AG09309 (cell line): ENCODE results near the gene OR5J2.
"Not testable (repeated sequence)": the region's sequence is repeated elsewhere in the genome, so short reads cannot be mapped to it uniquely, and the experiment has no call there.

ENCODE experiments used
- DNase-seq: peaks from one replicate; pipeline ENCODE4 v3.0.0-alpha.2; 2010; ENCODE audit warnings: low read depth
- H3K4me3 ChIP-seq: 2 replicates; pipeline ENCODE4 v1.5.1; 2011; ENCODE audit warnings: mild to moderate bottlenecking, low read depth, low read length, moderate library complexity; ENCODE audit not compliant: control insufficient read depth
- TF ChIP-seq, protein P1 (sequence below): IDR thresholded peaks from 2 replicates; pipeline ENCODE4 v1.5.1; 2011; ENCODE audit warnings: mild to moderate bottlenecking, low read depth, low read length, inconsistent platforms; ENCODE audit not compliant: insufficient read depth, control insufficient read depth; ENCODE audit errors: missing control alignments

The OR5J2 gene

DNA sequence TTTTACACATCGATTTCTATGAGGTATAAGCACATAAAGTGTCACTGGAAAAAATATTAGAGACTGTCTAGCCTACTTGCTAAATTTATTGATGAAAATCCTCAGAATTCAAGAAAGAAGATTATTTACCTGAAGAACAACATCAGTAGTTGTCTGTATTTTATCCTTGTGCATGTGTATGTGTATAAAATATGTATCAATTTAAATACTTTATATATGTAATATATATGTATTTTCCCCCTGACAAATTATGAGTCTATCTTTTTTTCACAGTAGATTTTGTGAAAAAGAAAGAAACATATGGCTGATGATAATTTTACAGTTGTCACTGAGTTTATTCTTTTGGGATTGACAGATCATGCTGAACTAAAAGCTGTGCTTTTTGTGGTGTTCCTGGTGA is at the start of gene OR5J2:
Gene OR5J2 (plus strand): TSS at position 301 of the 400 bp plus-strand sequence. CDS start 0 bp downstream, at position 301.
- no peak for DNase-seq
- no peak within 1 kb of the TSS for H3K4me3 ChIP-seq
- TF ChIP-seq, protein P1, sequence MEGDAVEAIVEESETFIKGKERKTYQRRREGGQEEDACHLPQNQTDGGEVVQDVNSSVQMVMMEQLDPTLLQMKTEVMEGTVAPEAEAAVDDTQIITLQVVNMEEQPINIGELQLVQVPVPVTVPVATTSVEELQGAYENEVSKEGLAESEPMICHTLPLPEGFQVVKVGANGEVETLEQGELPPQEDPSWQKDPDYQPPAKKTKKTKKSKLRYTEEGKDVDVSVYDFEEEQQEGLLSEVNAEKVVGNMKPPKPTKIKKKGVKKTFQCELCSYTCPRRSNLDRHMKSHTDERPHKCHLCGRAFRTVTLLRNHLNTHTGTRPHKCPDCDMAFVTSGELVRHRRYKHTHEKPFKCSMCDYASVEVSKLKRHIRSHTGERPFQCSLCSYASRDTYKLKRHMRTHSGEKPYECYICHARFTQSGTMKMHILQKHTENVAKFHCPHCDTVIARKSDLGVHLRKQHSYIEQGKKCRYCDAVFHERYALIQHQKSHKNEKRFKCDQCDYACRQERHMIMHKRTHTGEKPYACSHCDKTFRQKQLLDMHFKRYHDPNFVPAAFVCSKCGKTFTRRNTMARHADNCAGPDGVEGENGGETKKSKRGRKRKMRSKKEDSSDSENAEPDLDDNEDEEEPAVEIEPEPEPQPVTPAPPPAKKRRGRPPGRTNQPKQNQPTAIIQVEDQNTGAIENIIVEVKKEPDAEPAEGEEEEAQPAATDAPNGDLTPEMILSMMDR = no peak

DNA sequence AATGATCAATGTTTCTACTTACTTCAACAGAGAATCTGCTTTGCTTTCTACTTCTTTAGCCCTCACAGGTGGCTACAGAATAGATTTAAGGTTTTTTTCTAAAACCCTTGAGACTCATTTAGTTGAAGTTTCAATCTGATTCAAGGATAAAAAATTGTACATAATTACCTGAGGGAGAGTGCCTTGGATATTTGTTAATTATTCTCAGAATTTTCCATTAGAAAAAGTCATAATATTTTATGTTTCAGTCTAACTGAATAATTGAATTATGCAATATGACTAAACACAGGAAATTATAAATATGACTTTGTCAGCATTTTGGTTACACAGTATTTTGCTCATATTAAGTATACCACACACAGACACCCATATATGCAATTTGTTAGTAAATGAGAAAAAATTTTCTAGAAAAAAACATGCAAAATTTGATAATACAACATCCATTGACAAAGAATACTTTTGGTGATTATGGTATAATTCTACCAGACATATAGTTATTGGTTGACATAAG is 36.2 kb upstream of the OR5J2 start, which contains the start of gene OR8J3:
Gene OR8J3 (minus strand): TSS at position 51 of the 511 bp plus-strand sequence. CDS start 2,483 bp downstream, outside the sequence.
- no peak for DNase-seq
- TF ChIP-seq, protein P1 = no peak
- no peak within 1 kb of the TSS for H3K4me3 ChIP-seq

DNA sequence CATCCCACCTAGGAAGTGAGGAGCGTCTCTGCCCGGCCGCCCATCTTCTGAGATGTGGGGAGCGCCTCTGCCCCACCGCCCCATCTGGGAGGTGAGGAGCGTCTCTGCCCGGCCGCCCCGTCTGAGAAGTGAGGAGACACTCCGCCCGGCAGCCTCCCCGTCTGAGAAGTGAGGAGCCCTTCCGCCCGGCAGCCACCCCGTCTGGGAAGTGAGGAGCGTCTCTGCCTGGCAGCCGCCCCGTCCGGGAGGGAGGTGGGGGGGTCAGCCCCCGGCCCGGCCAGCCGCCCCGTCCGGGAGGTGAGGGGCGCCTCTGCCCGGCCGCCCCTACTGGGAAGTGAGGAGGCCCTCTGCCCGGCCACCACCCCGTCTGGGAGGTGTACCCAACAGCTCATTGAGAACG is 32.7 kb upstream of the OR5J2 start:
- H3K4me3 ChIP-seq, DNase-seq: not testable (repeated sequence)

DNA sequence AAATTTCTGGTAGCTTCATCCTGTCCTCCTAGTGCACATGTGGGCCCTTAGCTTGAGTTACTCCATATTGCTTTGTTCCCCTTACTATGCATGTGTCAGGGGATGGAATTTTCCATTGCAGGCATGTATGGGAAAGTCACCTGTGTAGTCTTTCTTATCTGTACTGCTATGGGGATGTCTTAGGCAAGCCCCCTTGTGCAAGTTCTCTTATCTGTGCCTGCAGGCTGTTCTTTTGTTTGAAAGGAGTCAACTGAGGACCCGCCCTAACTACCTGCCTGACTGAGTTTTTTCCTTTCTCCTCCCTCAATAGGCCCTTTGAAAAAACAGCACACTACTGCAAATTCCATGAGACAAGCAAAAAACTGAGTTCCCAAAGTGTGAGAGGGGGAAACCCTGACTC is 25.0 kb upstream of the OR5J2 start:
- no peak for DNase-seq
- TF ChIP-seq, protein P1 = no peak
- H3K4me3 ChIP-seq = no peak overlapping the region

DNA sequence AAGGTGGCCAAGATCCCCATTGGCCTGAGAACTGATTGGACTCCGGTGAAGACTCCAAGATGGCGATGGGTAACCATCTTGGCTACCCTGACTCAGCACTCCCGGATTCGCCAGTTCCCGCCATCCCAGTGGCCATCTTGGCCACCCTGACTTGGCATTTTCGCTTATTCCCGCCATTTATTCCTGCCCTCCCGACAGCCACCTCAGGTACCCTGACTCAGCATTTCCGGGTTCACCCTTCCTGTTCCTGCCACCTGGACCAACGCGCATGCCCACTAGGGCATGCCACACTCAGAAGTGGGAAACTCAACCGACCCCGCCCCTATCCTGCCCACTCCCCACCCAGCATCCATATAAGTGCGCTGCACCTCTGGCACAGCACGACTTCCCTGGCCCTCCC is 24.1 kb upstream of the OR5J2 start:
- no peak for DNase-seq
- H3K4me3 ChIP-seq = no peak overlapping the region
- TF ChIP-seq, protein P1 = no peak

DNA sequence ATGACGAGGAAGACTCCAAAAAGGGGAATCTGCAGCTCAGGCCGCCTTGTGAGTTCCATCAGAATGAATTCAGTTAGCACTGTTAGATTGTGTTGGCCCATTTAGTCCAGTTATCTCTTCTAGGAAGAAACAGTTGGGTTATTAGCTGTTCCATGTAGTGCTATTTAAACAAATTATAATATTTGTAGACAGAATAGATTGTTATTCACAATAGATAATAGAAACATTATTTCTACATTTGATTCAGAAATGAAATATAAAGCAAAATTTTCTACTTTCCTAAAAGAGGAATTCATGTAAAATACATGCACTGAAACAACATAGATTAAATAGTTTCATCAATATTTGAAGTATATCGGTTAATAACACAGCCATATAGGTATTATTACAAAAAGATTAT is 16.2 kb upstream of the OR5J2 start, which contains the start of gene OR8K5:
Gene OR8K5 (minus strand): TSS at position 101 of the 400 bp plus-strand sequence. CDS start 0 bp downstream, at position 101.
- H3K4me3 ChIP-seq = no peak within 1 kb of the TSS
- no peak for DNase-seq
- TF ChIP-seq, protein P1 = no peak

DNA sequence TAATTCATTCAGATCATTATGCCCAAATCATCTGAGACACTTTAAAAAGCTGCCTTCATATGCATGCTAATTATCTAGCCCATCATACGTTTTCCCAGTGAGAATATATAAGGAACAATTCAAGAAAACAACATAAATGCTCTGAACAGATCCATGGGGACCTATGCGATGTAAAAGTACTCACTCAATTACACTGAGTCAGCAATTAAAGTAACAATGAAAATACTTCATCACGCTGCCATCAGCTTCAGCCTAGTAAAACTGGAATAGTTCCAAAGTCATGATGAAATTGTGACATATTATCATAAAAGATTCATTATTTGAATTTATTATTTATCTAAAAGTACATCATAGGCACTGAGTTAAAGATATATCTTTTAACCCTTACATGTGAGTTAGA is 12.6 kb upstream of the OR5J2 start:
- DNase-seq = no peak
- TF ChIP-seq, protein P1 = no peak

More for the DNA sequence above, 12.6 kb upstream of the OR5J2 start:
- H3K4me3 ChIP-seq = no peak overlapping the region
